IMR-90 (cell line): ENCODE results near the gene ZNHIT2. TPM values are rescaled to one million over a fixed set of nuclear protein-coding genes. Genes with fewer than 3 reads are reported as not detected.
A peak's percentile ranks its signal among the peaks of the same experiment; 100 is the strongest.

Experiments used
- ATAC-seq: fragments of 200-7000 bp; cut with Tn5 transposase; 2 replicates; pipeline ENCODE4 v1.9.1; 2020; ENCODE audit warnings: low read depth, mild to moderate bottlenecking, moderate library complexity
- BruUV-seq: library from RNA; stranded (reverse); fragments of 400-500 nt; replicated peaks from 2 replicates; lab custom pipeline; 2021; lab: Mats Ljungman, UMichigan
- CTCF ChIA-PET: fragments of 300-600 bp; formaldehyde crosslinking; extraction: SDS; loops from one replicate; lab custom pipeline; 2021; ENCODE audit warnings: antibody characterized with exemption; lab: Yijun Ruan, JAX
- POLR2A ChIA-PET: fragments of 300-600 bp; sonication (Branson Sonifier 250); formaldehyde crosslinking; loops from one replicate; lab custom pipeline; 2022; ENCODE audit warnings: antibody characterized with exemption; ENCODE audit not compliant: unreplicated experiment; lab: Charles Lee
- DNase-seq: peaks from one replicate; pipeline ENCODE4 v3.0.0; 2013
- H2AFZ ChIP-seq: replicated peaks from 2 replicates; pipeline ENCODE3; 2013; ENCODE audit warnings: low read length, mild to moderate bottlenecking; ENCODE audit not compliant: poor library complexity
- H2AK5ac ChIP-seq: 2 replicates; pipeline ENCODE4 v1.6.1; 2013; ENCODE audit warnings: low read depth, low read length, inconsistent platforms
- H2AK9ac ChIP-seq: replicated peaks from 2 replicates; pipeline ENCODE3; 2013; ENCODE audit warnings: mild to moderate bottlenecking, low read depth, low read length, moderate library complexity; ENCODE audit not compliant: poor library complexity
- H2BK120ac ChIP-seq: 2 replicates; pipeline ENCODE4 v1.6.1; 2013; ENCODE audit warnings: low read depth, low read length, inconsistent platforms
- H2BK15ac ChIP-seq: 3 replicates; pipeline ENCODE4 v1.6.1; 2013; ENCODE audit warnings: low read depth, low read length, inconsistent platforms
- H2BK20ac ChIP-seq: 2 replicates; pipeline ENCODE4 v1.6.1; 2013; ENCODE audit warnings: low read depth, mild to moderate bottlenecking, inconsistent platforms, low read length, moderate library complexity
- H2BK5ac ChIP-seq: 2 replicates; pipeline ENCODE4 v1.6.1; 2013; ENCODE audit warnings: mild to moderate bottlenecking, low read depth, low read length, inconsistent platforms; ENCODE audit not compliant: poor library complexity, severe bottlenecking
- H3K14ac ChIP-seq: replicated peaks from 2 replicates; pipeline ENCODE4 v1.6.1; 2013; ENCODE audit warnings: low read depth, low read length, inconsistent platforms
- H3K18ac ChIP-seq: 2 replicates; pipeline ENCODE4 v1.6.1; 2013; ENCODE audit warnings: low read depth, low read length, control low read depth
- H3K23ac ChIP-seq: 2 replicates; pipeline ENCODE4 v1.6.1; 2013; ENCODE audit warnings: low read depth, low read length, inconsistent platforms
- H3K27ac ChIP-seq: 2 replicates; pipeline ENCODE4 v1.5.1; 2013; ENCODE audit warnings: mild to moderate bottlenecking, control low read depth, low read length; ENCODE audit not compliant: insufficient read depth
- H3K27me3 ChIP-seq: 2 replicates; pipeline ENCODE4 v1.6.1; 2013; ENCODE audit warnings: low read length; ENCODE audit not compliant: control insufficient read depth, insufficient read depth
- H3K36me3 ChIP-seq: 2 replicates; pipeline ENCODE4 v1.6.1; 2013; ENCODE audit warnings: low read length, mixed read lengths; ENCODE audit not compliant: control insufficient read depth, insufficient read depth
- H3K4ac ChIP-seq: 2 replicates; pipeline ENCODE4 v1.6.1; 2013; ENCODE audit warnings: low read depth, low read length, inconsistent platforms
- H3K4me1 ChIP-seq: 2 replicates; pipeline ENCODE4 v1.6.1; 2013; ENCODE audit warnings: low read length, mixed read lengths; ENCODE audit not compliant: control insufficient read depth, insufficient read depth
- H3K4me2 ChIP-seq: 2 replicates; pipeline ENCODE4 v1.6.1; 2013; ENCODE audit warnings: low read depth, mild to moderate bottlenecking, control low read depth, low read length, moderate library complexity
- H3K4me3 ChIP-seq: 2 replicates; pipeline ENCODE4 v1.5.1; 2013; ENCODE audit warnings: low read depth, mild to moderate bottlenecking, control low read depth, low read length, moderate library complexity; ENCODE audit not compliant: insufficient read depth
- H3K56ac ChIP-seq: 2 replicates; pipeline ENCODE4 v1.6.1; 2013; ENCODE audit warnings: low read length, inconsistent platforms; ENCODE audit not compliant: insufficient read depth; ENCODE audit errors: extremely low read depth
- H3K79me1 ChIP-seq, 2 experiments: 2 replicates each; pipeline ENCODE4 v1.6.1; 2013; ENCODE audit warnings: low read length in 2 of 2, inconsistent platforms in 1 of 2, low read depth in 1 of 2
- H3K9ac ChIP-seq: 2 replicates; pipeline ENCODE4 v1.6.1; 2013; ENCODE audit warnings: low read depth, low read length, control low read depth
- H3K9me1 ChIP-seq: 2 replicates; pipeline ENCODE4 v1.6.1; 2013; ENCODE audit warnings: low read length, inconsistent platforms; ENCODE audit not compliant: insufficient read depth
- H3K9me3 ChIP-seq: 2 replicates; pipeline ENCODE4 v1.6.1; 2013; ENCODE audit warnings: low read length; ENCODE audit not compliant: control insufficient read depth, insufficient read depth
- H4K20me1 ChIP-seq: 2 replicates; pipeline ENCODE4 v1.6.1; 2013; ENCODE audit warnings: low read length, inconsistent platforms; ENCODE audit not compliant: insufficient read depth
- H4K5ac ChIP-seq: 2 replicates; pipeline ENCODE4 v1.6.1; 2013; ENCODE audit warnings: mild to moderate bottlenecking, low read depth, low read length, control low read depth
- H4K8ac ChIP-seq, 2 experiments: 2 replicates each; pipeline ENCODE4 v1.6.1; 2013; ENCODE audit warnings: low read depth in 2 of 2, low read length in 2 of 2, control low read depth in 1 of 2, inconsistent platforms in 1 of 2
- H4K91ac ChIP-seq: 2 replicates; pipeline ENCODE4 v1.6.1; 2013; ENCODE audit warnings: low read depth, low read length, inconsistent platforms; ENCODE audit not compliant: insufficient read depth
- BHLHE40 ChIP-seq: fragments of 150-350 bp; IDR thresholded peaks from 2 replicates; pipeline ENCODE4 v1.6.1; 2016; ENCODE audit warnings: mild to moderate bottlenecking, low read depth, low read length
- CEBPB ChIP-seq: IDR thresholded peaks from 2 replicates; pipeline ENCODE4 v1.6.1; 2012; ENCODE audit warnings: low read depth, low read length, improper control_type of control experiment
- CHD1 ChIP-seq: IDR thresholded peaks from 2 replicates; pipeline ENCODE4 v1.6.1; 2012; ENCODE audit warnings: low read depth, low read length, improper control_type of control experiment
- CTCF ChIP-seq: conservative IDR thresholded peaks from 2 replicates; pipeline ENCODE4 v1.5.1; 2012; ENCODE audit warnings: mild to moderate bottlenecking, low read depth, low read length, improper control_type of control experiment
- ELK1 ChIP-seq: fragments of 150-350 bp; IDR thresholded peaks from 2 replicates; pipeline ENCODE4 v1.6.1; 2016; ENCODE audit warnings: low read depth, mild to moderate bottlenecking, low read length, moderate library complexity, borderline replicate concordance
- FOS ChIP-seq: fragments of 150-350 bp; IDR thresholded peaks from 2 replicates; pipeline ENCODE4 v1.6.1; 2016; ENCODE audit warnings: low read depth, low read length
- MAFK ChIP-seq: IDR thresholded peaks from 2 replicates; pipeline ENCODE4 v1.6.1; 2012; ENCODE audit warnings: low read depth, low read length, improper control_type of control experiment
- MAZ ChIP-seq: IDR thresholded peaks from 2 replicates; pipeline ENCODE4 v1.6.1; 2012; ENCODE audit warnings: low read depth, mild to moderate bottlenecking, low read length, improper control_type of control experiment, moderate library complexity, borderline replicate concordance
- MXI1 ChIP-seq: IDR thresholded peaks from 2 replicates; pipeline ENCODE4 v1.6.1; 2012; ENCODE audit warnings: low read depth, mild to moderate bottlenecking, low read length, moderate library complexity, borderline replicate concordance
- NFE2L2 ChIP-seq: fragments of 150-350 bp; IDR thresholded peaks from 2 replicates; pipeline ENCODE4 v1.6.1; 2016; ENCODE audit warnings: low read depth, mild to moderate bottlenecking, low read length
- POLR2A ChIP-seq: IDR thresholded peaks from 2 replicates; pipeline ENCODE4 v1.6.1; 2012; ENCODE audit warnings: mild to moderate bottlenecking, low read depth, low read length
- RAD21 ChIP-seq: IDR thresholded peaks from 2 replicates; pipeline ENCODE4 v1.6.1; 2012; ENCODE audit warnings: low read length, improper control_type of control experiment
- RCOR1 ChIP-seq: IDR thresholded peaks from 2 replicates; pipeline ENCODE4 v1.6.1; 2012; ENCODE audit warnings: mild to moderate bottlenecking, low read length, improper control_type of control experiment; ENCODE audit not compliant: insufficient replicate concordance
- RFX5 ChIP-seq: IDR thresholded peaks from 2 replicates; pipeline ENCODE4 v1.8.0; 2012; ENCODE audit warnings: low read depth, mild to moderate bottlenecking, low read length, moderate library complexity
- SMC3 ChIP-seq: fragments of 150-350 bp; IDR thresholded peaks from 2 replicates; pipeline ENCODE4 v1.6.1; 2016; ENCODE audit warnings: low read depth, mild to moderate bottlenecking, antibody characterized with exemption, low read length, moderate library complexity
- USF2 ChIP-seq: fragments of 150-350 bp; IDR thresholded peaks from 2 replicates; pipeline ENCODE4 v1.6.1; 2017; ENCODE audit warnings: mild to moderate bottlenecking, antibody characterized with exemption, low read length, low read depth
- WGBS, 2 experiments: methylation state at CpG; one replicate each; pipeline versions ENCODE4 v1.1.5 to v1.1.7; 2013; ENCODE audit warnings: missing lambda C conversion rate in 2 of 2; ENCODE audit not compliant: insufficient read length in 1 of 2; ENCODE audit errors: extremely low coverage in 2 of 2; 5-methylcytosine and 5-hydroxymethylcytosine counted together
- dilution Hi-C: fragments of 300-500 bp; cut with HindIII; formaldehyde crosslinking; loops from one replicate; pipeline ENCODE4 v1.14.3; 2018; ENCODE audit warnings: low sequenced_read_pairs; ENCODE audit not compliant: unreplicated experiment
- in situ Hi-C: fragments of 300-500 bp; cut with MboI; formaldehyde crosslinking; loops from 3 replicates; pipeline ENCODE4 v1.14.3; 2019; ENCODE audit warnings: low sequenced_read_pairs, inconsistent platforms, mixed read lengths
- intact Hi-C: fragments of 100-400 bp; cut with micrococcal nuclease; formaldehyde crosslinking; loops from 2 replicates; pipeline ENCODE4 v1.10.0; 2022
- polyA plus RNA-seq, 3 experiments: library from polyadenylated mRNA; depleted of rRNA; stranded (reverse); fragments of >200 nt; gene quantifications; 2 replicates each; pipeline ENCODE4 v1.2.3, GENCODE V29; 2012; ENCODE audit warnings: low replicate concordance in 1 of 3
- total RNA-seq: library from RNA; depleted of rRNA; stranded (reverse); fragments of >200 nt; gene quantifications from 2 replicates; pipeline ENCODE4 v1.2.3, GENCODE V29; 2012

ZNHIT2 gene
- total and polyA plus RNA-seq, 2 of the 4 experiments (the other 2 are of a cell fraction), result 3.9 to 5.9 TPM

GRCh38 chr11:65113839-65114238 is 3.7 kb downstream of the ZNHIT2 start:
- POLR2A ChIA-PET, result no interaction called here
- Histone ChIP-seq H3K36me3 (peaks cover 10% of the 10 kb centered on the region), H4K91ac (no peak overlapping the region), H2AK5ac (no peak overlapping the region), H3K4ac (no peak overlapping the region), H3K27me3 (no peaks in the 10 kb centered on the region), H3K18ac (no peak overlapping the region), H3K27ac (no peak overlapping the region), H2AK9ac (peak overlapping the region; percentile 67), H3K56ac (no peak overlapping the region), H2BK20ac (no peak overlapping the region), H3K4me2 (no peak overlapping the region), H3K23ac (no peak overlapping the region), H3K9me3 (no peaks in the 10 kb centered on the region), H2BK15ac (no peak overlapping the region), H3K9me1 (0 out of 2 replicates have a peak, but pooled peaks cover 2% of the 10 kb centered on the region), H4K20me1 (peaks cover 11% of the 10 kb centered on the region; the same call in 1 of the 2 replicates), H4K8ac (no peak overlapping the region), H3K14ac (no peak overlapping the region), H3K9ac (no peak overlapping the region), H3K79me1 (peaks cover 0 to 29% of the 10 kb centered on the region in 2 experiments), H3K4me3 (no peak overlapping the region), H3K4me1 (peaks cover 20% of the 10 kb centered on the region), H2BK120ac (no peak overlapping the region), H4K5ac (no peak overlapping the region), H2AFZ (no peak overlapping the region), H2BK5ac (no peak overlapping the region)
- CTCF ChIA-PET, result interaction anchor here (0.6 kb wide), 1 partner anchor 598 kb away, joined by 3 read pairs; no protein-coding TSS in a partner anchor
- TF ChIP-seq SMC3 (no peak), POLR2A (no peak), RAD21 (no peak), MAZ (no peak), RCOR1 (no peak), FOS (no peak), BHLHE40 (no peak), RFX5 (no peak), NFE2L2 (no peak), CHD1 (no peak), MXI1 (no peak), MAFK (no peak), CTCF (no peak), ELK1 (no peak), CEBPB (no peak), USF2 (no peak)
- no TSS peak for BruUV-seq
- in situ Hi-C loops (no loop called here), dilution Hi-C loops (no loop called here), intact Hi-C loops (loop anchor here (5.0 kb wide), 1 partner anchor 138 kb away; no protein-coding TSS in a partner anchor)
- 97% methylated on average over 3 of the region's 6 CpGs; no CpG with 5 or more reads in 1 of the 2 experiments for WGBS, 2 experiments
- DNase-seq, result no peak
- ATAC-seq, result no peak
